GM12878 (cell line): ENCODE data around the gene BCAS3. TPM values are rescaled to one million over a fixed set of nuclear protein-coding genes. Genes with fewer than 3 reads are reported as not detected.

ENCODE experiments used
- ATAC-seq: fragments of 200-7000 bp; cut with Tn5 transposase; 3 replicates; pipeline ENCODE4 v1.9.1; 2020; ENCODE audit warnings: mild to moderate bottlenecking, moderate library complexity
- BruUV-seq: library from RNA; stranded (reverse); fragments of 400-500 nt; replicated peaks from 2 replicates; lab custom pipeline; 2021; lab: Mats Ljungman, UMichigan
- CTCF ChIA-PET: fragments of 300-600 bp; sonication (Branson Sonifier 250); formaldehyde crosslinking; extraction: SDS; loops from one replicate; lab custom pipeline; 2021; ENCODE audit warnings: inconsistent platforms; lab: Yijun Ruan, JAX
- POLR2A ChIA-PET: fragments of 350-600 bp; formaldehyde crosslinking; extraction: SDS; loops from one replicate; lab custom pipeline; 2021; ENCODE audit warnings: inconsistent platforms; lab: Charles Lee
- RAD21 ChIA-PET: fragments of 300-600 bp; sonication (Branson Sonifier 250); formaldehyde crosslinking; loops from one replicate; lab custom pipeline; 2023; ENCODE audit warnings: antibody characterized with exemption; ENCODE audit not compliant: unreplicated experiment; lab: Charles Lee
- SMC1A ChIA-PET: fragments of 300-600 bp; sonication (Branson Sonifier 250); formaldehyde crosslinking; loops from one replicate; lab custom pipeline; 2023; ENCODE audit not compliant: unreplicated experiment, uncharacterized antibody; lab: Charles Lee
- DNase-seq: peaks from one replicate; pipeline ENCODE4 v3.0.0-alpha.2; 2011; ENCODE audit warnings: low read depth, low spot score
- FAIRE-seq: peaks from 3 replicates; lab custom pipeline; 2011; peaks lifted over from hg19 to GRCh38; lab: Jason Lieb, UNC
- H2AFZ ChIP-seq: 2 replicates; pipeline ENCODE4 v1.6.0; 2011; ENCODE audit warnings: low read depth, low read length, control low read depth; ENCODE audit not compliant: control insufficient read depth
- H3K27ac ChIP-seq: 2 replicates; pipeline ENCODE4 v1.5.1; 2011; ENCODE audit warnings: control low read depth; ENCODE audit not compliant: control insufficient read depth, insufficient read depth
- H3K27me3 ChIP-seq, 2 experiments: replicated peaks in 1 of 2; 2 replicates each; pipeline versions ENCODE4 v1.6.0 to v1.6.1; 2011; ENCODE audit warnings: low read length in 1 of 2; ENCODE audit not compliant: control insufficient read depth in 2 of 2, insufficient read depth in 2 of 2
- H3K36me3 ChIP-seq, 2 experiments: 2 replicates each; pipeline ENCODE4 v1.5.1; 2011; ENCODE audit warnings: low read length in 1 of 2; ENCODE audit not compliant: control insufficient read depth in 2 of 2, insufficient read depth in 2 of 2
- H3K4me1 ChIP-seq: 2 replicates; pipeline ENCODE4 v1.6.1; 2011; ENCODE audit warnings: mild to moderate bottlenecking, low read length, moderate library complexity, mixed read lengths; ENCODE audit not compliant: control insufficient read depth, insufficient read depth
- H3K4me2 ChIP-seq: 2 replicates; pipeline ENCODE4 v1.6.0; 2011; ENCODE audit warnings: control low read depth; ENCODE audit not compliant: control insufficient read depth, insufficient read depth
- H3K4me3 ChIP-seq: fragments of 200-600 bp; sonication (generic); 2 replicates; pipeline ENCODE4 v1.5.1; 2016
- H3K79me2 ChIP-seq: 2 replicates; pipeline ENCODE4 v1.6.0; 2011; ENCODE audit warnings: low read length; ENCODE audit not compliant: control insufficient read depth, insufficient read depth
- H3K9ac ChIP-seq: 2 replicates; pipeline ENCODE4 v1.8.0; 2011; ENCODE audit warnings: low read length, control low read depth, mixed read lengths; ENCODE audit not compliant: control insufficient read depth, insufficient read depth
- H3K9me3 ChIP-seq: replicated peaks from 3 replicates; pipeline ENCODE4 v1.5.1; 2011; ENCODE audit warnings: mild to moderate bottlenecking, low read length; ENCODE audit not compliant: control insufficient read depth, insufficient read depth
- H4K20me1 ChIP-seq: 2 replicates; pipeline ENCODE4 v1.6.0; 2011; ENCODE audit not compliant: control insufficient read depth, insufficient read depth
- ETV6 ChIP-seq, 2 experiments: fragments of 450-650 bp in 1 of 2; IDR thresholded peaks in 1 of 2; conservative IDR thresholded peaks in 1 of 2; 2 replicates each; pipeline ENCODE4 v1.6.1; 2014; ENCODE audit warnings: antibody characterized with exemption in 1 of 2, borderline replicate concordance in 1 of 2, low read depth in 1 of 2, mild to moderate bottlenecking in 1 of 2, moderate library complexity in 1 of 2
- FOXM1 ChIP-seq: IDR thresholded peaks from 2 replicates; pipeline ENCODE4 v1.6.1; 2012; ENCODE audit warnings: low read depth, mild to moderate bottlenecking, inconsistent platforms, low read length, moderate library complexity
- HDAC2 ChIP-seq: fragments of 200-600 bp; sonication (generic); IDR thresholded peaks from 2 replicates; pipeline ENCODE4 v1.6.1; 2017
- MEF2A ChIP-seq: IDR thresholded peaks from 2 replicates; pipeline ENCODE4 v1.6.1; 2011; ENCODE audit warnings: low read depth, mild to moderate bottlenecking, low read length, moderate library complexity; ENCODE audit not compliant: insufficient read depth
- NR2C1 ChIP-seq: fragments of 450-650 bp; IDR thresholded peaks from 2 replicates; pipeline ENCODE4 v1.6.1; 2017; ENCODE audit warnings: antibody characterized with exemption, mild to moderate bottlenecking, moderate library complexity
- NRF1 ChIP-seq: conservative IDR thresholded peaks from 2 replicates; pipeline ENCODE4 v1.6.1; 2011; ENCODE audit warnings: mild to moderate bottlenecking, low read depth, low read length, improper control_type of control experiment
- POLR2AphosphoS2 ChIP-seq: IDR thresholded peaks from 2 replicates; pipeline ENCODE4 v1.6.1; 2011; ENCODE audit warnings: low read depth, mild to moderate bottlenecking, low read length, improper control_type of control experiment, moderate library complexity
- ZNF274 ChIP-seq: IDR thresholded peaks from one replicate; pipeline ENCODE4 v1.8.0; 2011; ENCODE audit not compliant: insufficient read length, insufficient read depth
- ZSCAN29 ChIP-seq: fragments of 450-650 bp; IDR thresholded peaks from 2 replicates; pipeline ENCODE4 v1.6.1; 2017; ENCODE audit warnings: mild to moderate bottlenecking, moderate library complexity
- WGBS: methylation state at CpG from one replicate; pipeline ENCODE4 v1.1.6; 2016; ENCODE audit warnings: low lambda C conversion rate; ENCODE audit not compliant: insufficient replicate concordance, insufficient coverage; ENCODE audit errors: missing lambda C conversion rate; 5-methylcytosine and 5-hydroxymethylcytosine counted together
- in situ Hi-C: fragments of 300-500 bp; cut with MboI; formaldehyde crosslinking; loops from 9 replicates; pipeline ENCODE4 v1.14.3; 2018; ENCODE audit warnings: mixed read lengths
- intact Hi-C: fragments of 100-400 bp; cut with micrococcal nuclease; formaldehyde crosslinking; loops from one replicate; pipeline ENCODE4 v1.14.2; 2022; ENCODE audit not compliant: unreplicated experiment
- polyA plus RNA-seq, 11 experiments: library from polyadenylated mRNA; depleted of rRNA in 4 of 11; unstranded in 6 of 11; stranded (reverse) in 5 of 11; fragments of >200 nt; fragmentation: Nextera tagmentation in 4 of 11; fragmentation: Illumina TruSeq in 1 of 11; extraction: Ambion mirVana in 4 of 11; extraction: Trizol in 1 of 11; gene quantifications; 1 replicate in 1 of 11; 2 replicates in 10 of 11; pipeline versions ENCODE4 v1.2.1 to v1.2.3, GENCODE V29; 2011 to 2016; ENCODE audit warnings: inconsistent platforms in 2 of 11, missing spikeins in 2 of 11, low read depth in 1 of 11
- total RNA-seq, 4 experiments: library from RNA; depleted of rRNA in 3 of 4; stranded (reverse); fragments of >200 nt in 3 of 4; fragmentation: Illumina TruSeq in 1 of 4; extraction: Trizol in 1 of 4; gene quantifications; 2 replicates each; pipeline versions ENCODE4 v1.2.1 to v1.2.3, GENCODE V29; 2013 to 2021
- TF ChIP-seq, protein P1 (sequence below): fragments of 450-650 bp; IDR thresholded peaks from 2 replicates; pipeline ENCODE4 v1.6.1; 2017; ENCODE audit warnings: mild to moderate bottlenecking, low read depth, inconsistent platforms; ENCODE audit not compliant: poor library complexity, severe bottlenecking
- TF ChIP-seq, protein P2 (sequence below): IDR thresholded peaks from 2 replicates; pipeline ENCODE4 v1.6.1; 2011; ENCODE audit warnings: low read depth, low read length, improper control_type of control experiment, borderline replicate concordance
- TF ChIP-seq, protein P3 (sequence below): fragments of 150-350 bp; IDR thresholded peaks from 2 replicates; pipeline ENCODE4 v1.6.1; 2014; ENCODE audit warnings: mild to moderate bottlenecking, low read depth, low read length
- TF ChIP-seq, protein P4 (sequence below): fragments of 450-650 bp; IDR thresholded peaks from 2 replicates; pipeline ENCODE4 v1.6.1; 2017; ENCODE audit warnings: low read depth, mild to moderate bottlenecking, moderate library complexity
- TF ChIP-seq, protein P5 (sequence below): IDR thresholded peaks from 2 replicates; pipeline ENCODE4 v1.6.1; 2011; ENCODE audit warnings: mild to moderate bottlenecking, low read depth, low read length, moderate library complexity; ENCODE audit not compliant: insufficient replicate concordance

BCAS3 gene
- total and polyA plus RNA-seq, 10 of the 15 experiments (the other 5 are each of a cell fraction or from before 2014, with no cell fraction given): 2.1 to 11.0 (median 6.6) TPM

DNA sequence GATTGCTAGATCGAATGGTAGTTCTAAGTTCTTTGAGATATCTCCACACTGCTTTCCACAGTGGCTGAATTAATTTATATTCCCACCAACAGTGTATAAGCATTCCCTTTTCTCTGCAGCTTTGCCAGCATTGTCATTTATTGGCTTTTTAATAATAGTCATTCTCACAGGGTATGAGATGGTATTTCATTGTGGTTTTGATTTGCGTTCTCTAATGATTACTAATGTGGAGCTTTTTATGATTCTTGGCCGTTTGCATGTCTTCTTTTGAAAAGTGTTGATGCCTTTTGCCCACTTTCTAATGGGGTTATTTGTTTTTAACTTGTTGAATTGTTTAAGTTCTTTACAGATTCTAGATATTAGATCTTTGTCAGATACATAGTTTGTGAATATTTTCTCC is 36.5 kb upstream of the BCAS3 start:
- ATAC-seq (no peak), DNase-seq (no peak), FAIRE-seq (no peak)
- WGBS: 100% methylated on average over 3 of the region's 3 CpGs
- Histone ChIP-seq H3K27ac (no peak overlapping the region), H3K4me2 (no peak overlapping the region), H3K9ac (no peak overlapping the region), H3K4me3 (no peak overlapping the region), H3K9me3 (no peaks in the 10 kb centered on the region), H3K79me2 (peaks cover 9% of the 10 kb centered on the region), H2AFZ (no peak overlapping the region), H3K4me1 (no peaks in the 10 kb centered on the region), H3K27me3 (no peaks in the 10 kb centered on the region), H4K20me1 (no peaks in the 10 kb centered on the region), H3K36me3 (peaks cover 0 to 8% of the 10 kb centered on the region in 2 experiments; a peak in 2 of 4 replicates)
- ChIA-PET POLR2A (interaction anchor here (0.8 kb wide), 1 partner anchor 47 kb away, joined by 6 read pairs; no protein-coding TSS in a partner anchor), SMC1A (interaction anchor here (0.6 to 1.5 kb wide), 5 partner anchors 38 to 490 kb away, joined by 3 to 6 read pairs (median 3); no protein-coding TSS in a partner anchor), RAD21 (interaction anchor here (1.0 to 1.3 kb wide), 2 partner anchors 41 to 196 kb away, joined by 4 read pairs; partner anchors contain the start of gene PPM1D), CTCF (interaction anchor here (0.7 to 6.6 kb wide), 8 partner anchors 8 to 216 kb away, joined by 3 to 89 read pairs (median 3); no protein-coding TSS in a partner anchor)
- in situ Hi-C loops (loop anchor here (25.0 kb wide), 1 partner anchor 504 kb away; the partner anchor contains the start of gene CA4), intact Hi-C loops (no loop called here)
- BruUV-seq: no TSS peak
- no peak for TF ChIP-seq ZNF274
- no peak for TF ChIP-seq NRF1
- TF ChIP-seq NR2C1: no peak
- TF ChIP-seq, protein P1, sequence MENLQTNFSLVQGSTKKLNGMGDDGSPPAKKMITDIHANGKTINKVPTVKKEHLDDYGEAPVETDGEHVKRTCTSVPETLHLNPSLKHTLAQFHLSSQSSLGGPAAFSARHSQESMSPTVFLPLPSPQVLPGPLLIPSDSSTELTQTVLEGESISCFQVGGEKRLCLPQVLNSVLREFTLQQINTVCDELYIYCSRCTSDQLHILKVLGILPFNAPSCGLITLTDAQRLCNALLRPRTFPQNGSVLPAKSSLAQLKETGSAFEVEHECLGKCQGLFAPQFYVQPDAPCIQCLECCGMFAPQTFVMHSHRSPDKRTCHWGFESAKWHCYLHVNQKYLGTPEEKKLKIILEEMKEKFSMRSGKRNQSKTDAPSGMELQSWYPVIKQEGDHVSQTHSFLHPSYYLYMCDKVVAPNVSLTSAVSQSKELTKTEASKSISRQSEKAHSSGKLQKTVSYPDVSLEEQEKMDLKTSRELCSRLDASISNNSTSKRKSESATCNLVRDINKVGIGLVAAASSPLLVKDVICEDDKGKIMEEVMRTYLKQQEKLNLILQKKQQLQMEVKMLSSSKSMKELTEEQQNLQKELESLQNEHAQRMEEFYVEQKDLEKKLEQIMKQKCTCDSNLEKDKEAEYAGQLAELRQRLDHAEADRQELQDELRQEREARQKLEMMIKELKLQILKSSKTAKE: no peak
- TF ChIP-seq, protein P2, sequence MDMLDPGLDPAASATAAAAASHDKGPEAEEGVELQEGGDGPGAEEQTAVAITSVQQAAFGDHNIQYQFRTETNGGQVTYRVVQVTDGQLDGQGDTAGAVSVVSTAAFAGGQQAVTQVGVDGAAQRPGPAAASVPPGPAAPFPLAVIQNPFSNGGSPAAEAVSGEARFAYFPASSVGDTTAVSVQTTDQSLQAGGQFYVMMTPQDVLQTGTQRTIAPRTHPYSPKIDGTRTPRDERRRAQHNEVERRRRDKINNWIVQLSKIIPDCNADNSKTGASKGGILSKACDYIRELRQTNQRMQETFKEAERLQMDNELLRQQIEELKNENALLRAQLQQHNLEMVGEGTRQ: no peak
- TF ChIP-seq FOXM1: no peak
- TF ChIP-seq, protein P3, sequence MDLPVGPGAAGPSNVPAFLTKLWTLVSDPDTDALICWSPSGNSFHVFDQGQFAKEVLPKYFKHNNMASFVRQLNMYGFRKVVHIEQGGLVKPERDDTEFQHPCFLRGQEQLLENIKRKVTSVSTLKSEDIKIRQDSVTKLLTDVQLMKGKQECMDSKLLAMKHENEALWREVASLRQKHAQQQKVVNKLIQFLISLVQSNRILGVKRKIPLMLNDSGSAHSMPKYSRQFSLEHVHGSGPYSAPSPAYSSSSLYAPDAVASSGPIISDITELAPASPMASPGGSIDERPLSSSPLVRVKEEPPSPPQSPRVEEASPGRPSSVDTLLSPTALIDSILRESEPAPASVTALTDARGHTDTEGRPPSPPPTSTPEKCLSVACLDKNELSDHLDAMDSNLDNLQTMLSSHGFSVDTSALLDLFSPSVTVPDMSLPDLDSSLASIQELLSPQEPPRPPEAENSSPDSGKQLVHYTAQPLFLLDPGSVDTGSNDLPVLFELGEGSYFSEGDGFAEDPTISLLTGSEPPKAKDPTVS: no peak
- TF ChIP-seq HDAC2: no peak
- TF ChIP-seq, protein P4, sequence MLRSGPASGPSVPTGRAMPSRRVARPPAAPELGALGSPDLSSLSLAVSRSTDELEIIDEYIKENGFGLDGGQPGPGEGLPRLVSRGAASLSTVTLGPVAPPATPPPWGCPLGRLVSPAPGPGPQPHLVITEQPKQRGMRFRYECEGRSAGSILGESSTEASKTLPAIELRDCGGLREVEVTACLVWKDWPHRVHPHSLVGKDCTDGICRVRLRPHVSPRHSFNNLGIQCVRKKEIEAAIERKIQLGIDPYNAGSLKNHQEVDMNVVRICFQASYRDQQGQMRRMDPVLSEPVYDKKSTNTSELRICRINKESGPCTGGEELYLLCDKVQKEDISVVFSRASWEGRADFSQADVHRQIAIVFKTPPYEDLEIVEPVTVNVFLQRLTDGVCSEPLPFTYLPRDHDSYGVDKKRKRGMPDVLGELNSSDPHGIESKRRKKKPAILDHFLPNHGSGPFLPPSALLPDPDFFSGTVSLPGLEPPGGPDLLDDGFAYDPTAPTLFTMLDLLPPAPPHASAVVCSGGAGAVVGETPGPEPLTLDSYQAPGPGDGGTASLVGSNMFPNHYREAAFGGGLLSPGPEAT: no peak
- TF ChIP-seq ZSCAN29: no peak
- TF ChIP-seq, protein P5, sequence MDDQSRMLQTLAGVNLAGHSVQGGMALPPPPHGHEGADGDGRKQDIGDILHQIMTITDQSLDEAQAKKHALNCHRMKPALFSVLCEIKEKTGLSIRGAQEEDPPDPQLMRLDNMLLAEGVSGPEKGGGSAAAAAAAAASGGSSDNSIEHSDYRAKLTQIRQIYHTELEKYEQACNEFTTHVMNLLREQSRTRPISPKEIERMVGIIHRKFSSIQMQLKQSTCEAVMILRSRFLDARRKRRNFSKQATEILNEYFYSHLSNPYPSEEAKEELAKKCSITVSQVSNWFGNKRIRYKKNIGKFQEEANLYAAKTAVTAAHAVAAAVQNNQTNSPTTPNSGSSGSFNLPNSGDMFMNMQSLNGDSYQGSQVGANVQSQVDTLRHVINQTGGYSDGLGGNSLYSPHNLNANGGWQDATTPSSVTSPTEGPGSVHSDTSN: no peak
- TF ChIP-seq POLR2AphosphoS2: no peak
- no peak for TF ChIP-seq ETV6 (conservative IDR thresholded peaks at IDR 0.05 in 1 of 2, IDR thresholded peaks at IDR 0.05 in 1 of 2; ENCODE audit: borderline replicate concordance in 1 of 2, low read depth in 1 of 2)
- TF ChIP-seq MEF2A: no peak
